HG02678 (cell line): ENCODE results near the gene USP28.
"Not testable (repeated sequence)": the region's sequence is repeated elsewhere in the genome, so short reads cannot be mapped to it uniquely, and the experiment has no call there.

Experiments
- ATAC-seq: cut with Tn5 transposase; IDR thresholded peaks from one replicate; pipeline ENCODE4 v1.9.1; 2021; ENCODE audit warnings: mild to moderate bottlenecking, moderate library complexity; ENCODE audit not compliant: unreplicated experiment

Gene USP28

DNA sequence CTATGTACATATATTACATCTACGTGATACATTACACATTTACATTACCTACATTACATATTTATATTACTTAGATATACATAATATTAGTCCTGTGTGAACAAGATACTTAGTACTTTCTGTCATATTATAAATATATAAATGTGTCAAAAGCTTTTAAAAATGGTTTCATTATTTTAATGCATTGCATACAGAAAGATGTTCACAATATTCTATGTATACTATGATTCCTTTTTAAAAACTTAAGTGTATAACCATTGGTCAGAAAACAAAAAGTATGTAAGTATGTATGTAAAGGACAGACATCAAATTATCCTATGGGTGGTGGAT, 101.2 kb downstream of the USP28 start:
- ATAC-seq, result no peak

DNA sequence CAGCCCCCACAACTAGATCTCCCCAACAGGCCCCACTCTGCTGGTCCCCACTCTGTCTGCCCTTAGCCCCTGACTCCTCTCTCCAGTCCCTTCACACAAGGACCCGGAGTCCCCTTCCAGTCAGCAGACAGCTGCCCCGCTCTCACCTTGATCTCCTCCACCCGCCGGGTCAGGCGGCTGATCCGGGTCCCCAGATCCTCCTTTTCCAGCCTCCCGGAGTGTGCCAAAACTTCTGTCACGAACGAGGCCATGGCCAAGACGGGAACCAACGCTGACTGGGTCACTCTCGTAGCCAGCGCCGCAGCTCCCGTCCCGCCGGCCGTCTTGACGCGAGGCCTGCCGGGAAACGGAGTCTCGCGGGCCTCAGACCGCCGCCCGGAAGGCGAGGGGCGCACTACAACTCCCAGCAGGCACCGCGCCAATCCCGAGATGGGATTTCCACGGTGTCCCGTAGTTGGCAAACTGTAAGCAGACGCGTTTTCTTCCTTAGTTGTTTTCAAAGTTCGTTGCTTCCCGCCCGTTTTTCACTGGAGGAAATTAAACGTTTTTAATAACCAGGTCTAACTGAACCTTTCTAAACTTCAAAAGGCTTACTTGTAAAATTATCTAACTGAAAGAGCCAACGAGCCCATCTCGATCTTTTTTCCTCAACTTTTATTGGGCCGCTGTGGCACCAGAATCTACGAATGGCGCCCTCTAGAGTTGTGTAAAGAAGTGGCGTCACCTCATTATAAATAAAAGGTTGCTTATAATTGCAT, 101.8 kb downstream of the USP28 start, which contains the start of gene ZW10:
Gene ZW10 (minus strand): TSS at position 277 of the 758 bp plus-strand sequence. CDS start 26 bp downstream, at position 251.
- peak; percentile 99 for ATAC-seq

DNA sequence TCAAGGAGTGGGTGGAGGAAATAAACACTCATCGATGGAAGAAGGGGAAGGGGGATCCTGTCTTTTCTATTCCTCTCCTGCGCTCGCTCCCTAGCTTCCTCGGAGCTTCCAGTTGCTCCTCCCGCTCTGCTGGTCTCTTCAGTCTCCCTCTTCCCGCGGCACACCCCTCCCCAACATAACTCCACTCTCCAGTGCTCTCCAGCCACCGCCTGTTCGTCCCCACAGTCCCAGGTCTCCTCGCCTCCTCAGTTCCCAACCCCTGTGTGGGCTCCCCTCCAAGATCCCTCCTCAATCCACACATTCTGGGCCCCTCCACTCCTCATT, 102.3 kb downstream of the USP28 start:
- no peak for ATAC-seq

DNA sequence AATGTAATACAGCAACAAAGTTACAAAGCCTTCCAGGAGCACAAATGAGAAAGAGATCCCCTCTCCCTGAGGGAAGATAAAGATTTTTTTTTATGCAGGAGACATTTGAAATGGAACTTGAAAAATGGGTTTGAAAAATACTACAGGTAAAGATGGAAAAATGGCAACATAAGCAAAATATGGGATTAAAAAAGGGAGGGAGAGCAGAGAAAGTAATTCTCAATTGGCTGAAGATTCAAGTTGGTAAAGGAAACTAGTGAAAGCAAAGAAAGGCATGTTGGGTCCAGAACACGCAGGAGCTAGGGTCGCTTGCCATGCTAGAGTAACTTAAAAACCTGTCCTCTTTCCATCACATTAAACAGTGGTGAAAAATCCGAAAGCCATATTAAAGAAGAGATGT, 103.4 kb downstream of the USP28 start:
- ATAC-seq, result no peak

DNA sequence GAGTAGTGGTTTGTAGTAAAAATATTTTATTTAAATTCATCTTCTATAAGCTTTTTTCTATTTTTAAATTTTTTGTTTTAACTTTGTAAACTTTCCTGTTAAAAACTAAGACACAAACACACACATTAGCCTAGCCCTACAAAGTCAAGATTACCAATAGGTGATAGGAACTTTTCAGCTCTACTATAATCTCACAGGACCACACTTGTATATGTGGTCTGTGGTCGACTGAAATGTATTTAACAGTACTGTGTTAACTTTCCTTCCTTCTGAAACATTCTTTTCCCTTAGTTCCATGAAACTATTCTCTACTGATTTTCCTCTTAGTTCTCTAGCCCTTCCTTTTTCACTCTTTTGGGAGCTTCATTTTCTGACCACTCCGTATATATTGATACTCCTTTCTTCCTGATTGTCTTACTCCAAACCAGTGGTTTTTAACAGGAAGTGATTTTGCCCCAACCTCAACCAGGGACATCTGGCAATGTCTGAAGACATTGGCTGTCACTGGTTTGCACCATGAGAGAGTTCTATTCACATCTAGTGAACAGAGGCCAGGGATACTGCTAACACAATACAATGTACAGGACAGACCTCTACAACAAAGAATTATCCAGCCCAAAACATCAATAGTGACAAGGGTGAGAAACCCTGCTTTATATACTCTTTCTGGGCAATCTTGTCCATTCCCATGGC, 110.7 kb downstream of the USP28 start:
- no peak for ATAC-seq

DNA sequence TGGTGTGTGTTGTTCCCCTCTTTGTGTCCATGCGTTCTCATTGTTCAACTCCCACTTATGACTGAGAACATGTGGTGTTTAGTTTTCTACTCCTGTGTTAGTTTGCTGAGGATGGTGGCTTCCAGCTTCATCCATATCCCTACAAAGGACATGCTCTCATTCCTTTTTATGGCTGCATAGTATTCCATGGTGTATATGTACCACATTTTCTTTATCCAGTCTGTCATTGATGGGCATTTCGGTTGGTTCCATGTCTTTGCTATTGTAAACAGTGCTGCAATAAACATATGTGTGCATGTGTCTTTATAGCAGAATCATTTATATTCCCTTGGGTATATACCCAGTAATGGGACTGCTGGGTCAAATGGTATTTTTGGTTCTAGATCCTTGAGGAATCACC, 112.3 kb downstream of the USP28 start:
- ATAC-seq, result not testable (repeated sequence)

DNA sequence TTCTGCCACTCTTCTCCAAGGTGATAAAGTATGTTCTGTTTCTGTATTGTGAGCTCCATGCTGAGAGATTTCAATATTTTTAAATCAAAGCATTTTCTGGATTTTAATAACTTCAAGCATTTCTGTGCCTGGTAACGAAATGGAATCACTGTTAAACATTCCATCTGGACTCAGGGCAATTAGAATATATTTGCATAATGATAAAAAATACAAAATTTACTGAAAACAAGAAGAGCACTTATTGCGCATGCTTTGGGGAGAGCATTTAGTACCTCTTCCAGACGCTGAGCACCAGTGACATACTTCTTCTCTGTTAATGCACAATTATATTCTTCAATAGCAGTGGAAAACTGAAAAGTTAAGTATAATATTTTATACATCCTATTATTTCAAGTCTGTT, 115.1 kb downstream of the USP28 start:
- no peak for ATAC-seq

DNA sequence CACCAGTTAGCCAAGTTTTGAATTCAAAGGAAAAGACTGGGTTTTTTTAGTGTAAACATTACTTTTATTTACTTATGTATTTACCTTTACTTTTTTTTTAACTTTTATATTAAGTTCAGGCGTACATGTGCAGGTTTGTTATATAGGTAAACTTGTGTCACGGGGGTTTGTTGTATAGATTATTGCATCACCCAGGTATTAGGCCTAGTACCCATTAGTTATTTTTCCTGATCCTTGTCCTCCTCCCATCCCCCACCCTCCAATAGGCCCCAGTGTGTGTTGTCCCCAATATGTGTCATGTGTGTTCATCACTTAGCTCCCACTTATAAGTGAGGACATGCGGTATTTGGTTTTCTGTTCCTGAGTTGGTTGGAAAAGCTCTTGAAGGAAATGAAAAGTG, 122.4 kb downstream of the USP28 start:
- no peak for ATAC-seq
